A549 (cell line): ENCODE measurements around the gene NMNAT2. TPM values are rescaled to one million over a fixed set of nuclear protein-coding genes. Genes with fewer than 3 reads are reported as not detected.
A peak's percentile ranks its signal among the peaks of the same experiment; 100 is the strongest.

Source experiments
- ATAC-seq, 2 experiments: fragments of 200-7000 bp in 1 of 2; fragments of >200 bp in 1 of 2; cut with Nextera tagmentation in 1 of 2; cut with Tn5 transposase in 1 of 2; 3 replicates each; pipeline versions ENCODE4 v1.8.0 to v1.9.1; 2018 to 2020; ENCODE audit warnings: mild to moderate bottlenecking in 1 of 2, moderate library complexity in 1 of 2
- CTCF ChIA-PET: fragments of 300-600 bp; sonication (Branson Sonifier 250); formaldehyde crosslinking; extraction: SDS; loops from one replicate; lab custom pipeline; 2021; ENCODE audit warnings: antibody characterized with exemption, inconsistent platforms; lab: Yijun Ruan, JAX
- POLR2A ChIA-PET: fragments of 350-600 bp; formaldehyde crosslinking; extraction: SDS; loops from one replicate; lab custom pipeline; 2021; ENCODE audit warnings: antibody characterized with exemption, inconsistent platforms; lab: Yijun Ruan, JAX
- DNase-seq, 2 experiments: peaks; one replicate each; pipeline versions ENCODE4 v3.0.0 to v3.0.0-alpha.2; 2011 to 2016; ENCODE audit warnings: low read depth in 1 of 2, low spot score in 1 of 2
- FAIRE-seq: peaks from 2 replicates; lab custom pipeline; 2011; peaks lifted over from hg19 to GRCh38; lab: Jason Lieb, UNC
- H3K27ac ChIP-seq, 2 experiments: fragments of >200 bp; sonication (Bioruptor Twin); formaldehyde crosslinking; 3 replicates each; pipeline ENCODE4 v1.5.1; 2016 to 2017
- H3K4me1 ChIP-seq: fragments of >200 bp; sonication (Bioruptor Twin); formaldehyde crosslinking; 3 replicates; pipeline ENCODE4 v1.6.1; 2016
- H3K4me2 ChIP-seq: fragments of >200 bp; sonication (Bioruptor Twin); formaldehyde crosslinking; 3 replicates; pipeline ENCODE4 v1.6.1; 2016
- H3K4me3 ChIP-seq: fragments of >200 bp; sonication (Bioruptor Twin); formaldehyde crosslinking; 3 replicates; pipeline ENCODE4 v1.5.1; 2016
- H3K9me3 ChIP-seq: fragments of >200 bp; sonication (Bioruptor Twin); formaldehyde crosslinking; 3 replicates; pipeline ENCODE4 v1.6.1; 2016
- ATOH8 ChIP-seq: fragments of 250-450 bp; sonication (Bioruptor Pico); IDR thresholded peaks from 2 replicates; pipeline ENCODE4 v1.5.0; 2020; ENCODE audit warnings: low read depth, mild to moderate bottlenecking, moderate library complexity
- BHLHE40 ChIP-seq: IDR thresholded peaks from 2 replicates; pipeline ENCODE4 v1.6.1; 2012; ENCODE audit warnings: low read depth, low read length, inconsistent platforms
- CTCF ChIP-seq: fragments of >200 bp; sonication (Bioruptor Twin); formaldehyde crosslinking; IDR thresholded peaks from 3 replicates; pipeline ENCODE4 v1.5.1; 2016
- ELK1 ChIP-seq: fragments of 150-350 bp; IDR thresholded peaks from 2 replicates; pipeline ENCODE4 v1.6.1; 2014; ENCODE audit warnings: low read depth, mild to moderate bottlenecking, low read length
- HDAC2 ChIP-seq: fragments of 200-600 bp; sonication (generic); IDR thresholded peaks from 2 replicates; pipeline ENCODE4 v1.6.1; 2016
- MAX ChIP-seq: IDR thresholded peaks from 2 replicates; pipeline ENCODE4 v1.6.1; 2012
- NFE2L2 ChIP-seq: fragments of 150-350 bp; conservative IDR thresholded peaks from 2 replicates; pipeline ENCODE4 v1.6.1; 2014; ENCODE audit warnings: low read length
- PHF8 ChIP-seq: fragments of 200-600 bp; sonication (generic); IDR thresholded peaks from 2 replicates; pipeline ENCODE4 v1.6.1; 2016; ENCODE audit warnings: low read depth, mild to moderate bottlenecking, antibody characterized with exemption, moderate library complexity, borderline replicate concordance
- RAD21 ChIP-seq, 2 experiments: fragments of >200 bp in 1 of 2; sonication (Bioruptor Twin) in 1 of 2; formaldehyde crosslinking in 1 of 2; IDR thresholded peaks in 1 of 2; conservative IDR thresholded peaks in 1 of 2; 2 replicates in 1 of 2; 3 replicates in 1 of 2; pipeline ENCODE4 v1.6.1; 2012 to 2018; ENCODE audit warnings: inconsistent platforms in 1 of 2
- RCOR1 ChIP-seq: fragments of 150-350 bp; IDR thresholded peaks from 2 replicates; pipeline ENCODE4 v1.6.1; 2014; ENCODE audit warnings: antibody characterized with exemption, low read length, low read depth
- RFX5 ChIP-seq: fragments of 450-650 bp; IDR thresholded peaks from 2 replicates; pipeline ENCODE4 v1.7.1; 2014; ENCODE audit warnings: antibody characterized with exemption, mild to moderate bottlenecking, moderate library complexity
- SREBF2 ChIP-seq: fragments of 450-650 bp; IDR thresholded peaks from 2 replicates; pipeline ENCODE4 v1.6.1; 2014; ENCODE audit warnings: mild to moderate bottlenecking, moderate library complexity
- ZFP36 ChIP-seq: fragments of 450-650 bp; IDR thresholded peaks from 2 replicates; pipeline ENCODE4 v1.6.1; 2014; ENCODE audit warnings: borderline replicate concordance; ENCODE audit not compliant: partially characterized antibody
- WGBS: methylation state at CpG from one replicate; pipeline ENCODE4 v1.1.6; 2017; ENCODE audit errors: missing lambda C conversion rate; 5-methylcytosine and 5-hydroxymethylcytosine counted together
- polyA plus RNA-seq, 4 experiments: library from polyadenylated mRNA; depleted of rRNA in 3 of 4; stranded (reverse); fragments of >200 nt; fragmentation: RNase III in 1 of 4; extraction: RNeasy Plus Mini Kit Qiagen cat#74134 plus additional on column Dnase treatment in 1 of 4; gene quantifications; 2 replicates in 3 of 4; 3 replicates in 1 of 4; pipeline ENCODE4 v1.2.3, GENCODE V29; 2011 to 2017

NMNAT2 gene
- polyA plus RNA-seq, 2 of the 4 experiments (the other 2 are of a cell fraction), result 0.16 to 0.63 TPM

- Histone ChIP-seq H3K27ac (no peak overlapping the region), H3K4me1 (no peaks in the 10 kb centered on the region), H3K4me3 (no peak overlapping the region), H3K4me2 (no peak overlapping the region), H3K9me3 (no peaks in the 10 kb centered on the region)
- ChIA-PET CTCF (interaction anchor here (1.0 to 1.2 kb wide), 2 partner anchors 29 to 349 kb away, joined by 3 to 5 read pairs; no protein-coding TSS in a partner anchor), POLR2A (no interaction called here)
- TF ChIP-seq HDAC2 (no peak), CTCF (no peak)
- no peak; a peak in 1 of 6 replicates for ATAC-seq
- no peak for DNase-seq
- WGBS, result 81% methylated on average over 5 of the region's 5 CpGs
- no peak for FAIRE-seq
Measured at GRCh38 chr1:183310753-183311479, 107.3 kb downstream of the NMNAT2 start.

- TF ChIP-seq ELK1 (no peak), RAD21 (conservative IDR thresholded peaks at IDR 0.05 in 1 of 2, IDR thresholded peaks at IDR 0.05 in 1 of 2) (no peak), RCOR1 (no peak), NFE2L2 (no peak), MAX (no peak), PHF8 (no peak), ZFP36 (no peak), BHLHE40 (no peak), RFX5 (no peak), ATOH8 (CRISPR knock-in tag) (no peak)
- Histone ChIP-seq H3K9me3 (no peaks in the 10 kb centered on the region), H3K4me3 (no peak overlapping the region), H3K4me2 (no peak overlapping the region), H3K4me1 (no peaks in the 10 kb centered on the region), H3K27ac (no peak overlapping the region)
- DNase-seq (no peak), FAIRE-seq (no peak), ATAC-seq (no peak)
- WGBS, result 80% methylated on average over 4 of the region's 4 CpGs
- ChIA-PET POLR2A (no interaction called here), CTCF (interaction anchor here (1.0 to 4.5 kb wide), 3 partner anchors 10 to 74 kb away, joined by 4 to 20 read pairs (median 4); no protein-coding TSS in a partner anchor)
Measured at GRCh38 chr1:183308719-183309118, 109.5 kb downstream of the NMNAT2 start.

GRCh38 chr1:183306317-183307042 lies 111.7 kb downstream of the NMNAT2 start:
- DNase-seq (peak; percentile 29 to 33), FAIRE-seq (no peak)

More at GRCh38 chr1:183306317-183307042, 111.7 kb downstream of the NMNAT2 start:
- Histone ChIP-seq H3K27ac (no peak overlapping the region), H3K4me1 (no peaks in the 10 kb centered on the region), H3K4me2 (no peak overlapping the region), H3K9me3 (no peaks in the 10 kb centered on the region), H3K4me3 (no peak overlapping the region)
- peak in 1 of 2 experiments; percentile 72; a peak in 3 of 6 replicates for ATAC-seq
- ChIA-PET POLR2A (no interaction called here), CTCF (interaction anchor here (0.8 to 4.5 kb wide), 7 partner anchors 12 to 344 kb away, joined by 3 to 20 read pairs (median 3); no protein-coding TSS in a partner anchor)
- TF ChIP-seq SREBF2 (no peak), CTCF (peak; percentile 32; the same call in 2 of the 3 replicates), ZFP36 (no peak)
- WGBS, result 48% methylated on average over 5 of the region's 5 CpGs
